Placental epithelial cell (primary cell): ENCODE results near the gene LCP2. TPM values are rescaled to one million over a fixed set of nuclear protein-coding genes. Genes with fewer than 3 reads are reported as not detected.

Experiments
- total RNA-seq: library from RNA; depleted of rRNA; stranded (reverse); fragments of >200 nt; gene quantifications from 2 replicates; pipeline ENCODE4 v1.2.3, GENCODE V29; 2012

Gene LCP2
- not detected in 2 replicates for total RNA-seq

DNA sequence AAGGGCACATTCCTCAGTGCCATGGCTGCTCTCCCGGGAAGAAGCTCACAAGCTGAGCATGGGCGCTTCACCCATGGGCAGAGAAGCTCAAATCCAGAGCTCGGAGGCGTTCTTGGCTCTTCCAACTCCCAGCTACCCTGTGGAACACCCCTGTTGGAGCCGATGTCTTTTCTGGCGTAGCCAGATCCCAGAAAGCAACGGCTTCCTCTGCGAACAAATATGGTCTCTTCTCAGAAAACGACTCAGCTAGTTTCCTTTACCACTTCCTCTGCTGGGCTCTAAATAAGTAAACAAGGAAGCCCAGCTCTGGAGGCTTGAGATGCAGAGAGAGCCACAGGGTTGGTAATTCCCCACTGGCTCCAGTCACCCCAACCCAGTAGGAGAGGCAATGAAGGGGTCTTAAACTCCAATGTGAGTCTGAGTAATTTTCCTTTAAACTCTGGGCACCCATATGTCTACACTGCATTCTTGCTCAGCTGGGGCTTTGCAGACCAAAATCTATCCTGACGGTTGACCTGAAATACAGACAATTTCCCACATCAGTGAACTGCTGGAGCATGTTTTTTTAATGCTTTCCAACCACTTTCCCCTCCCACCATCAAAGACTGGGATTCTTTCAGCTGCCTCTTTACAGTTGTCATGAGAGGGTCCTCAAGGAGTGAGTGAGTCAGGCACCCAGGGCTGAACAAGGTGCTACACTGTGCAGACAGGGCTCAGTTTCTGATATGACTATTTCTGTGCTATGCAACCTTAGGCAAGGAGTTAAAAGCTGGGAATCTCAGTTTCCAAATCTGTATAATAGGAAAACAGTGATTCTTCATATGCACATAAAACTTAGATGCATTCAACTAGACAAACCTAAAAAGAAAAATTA lies at the start of gene LCP2:
TSS of gene LCP2 (minus strand) at position 189 of the 874 bp plus-strand sequence. CDS start at position 23, 166 bp downstream.

DNA sequence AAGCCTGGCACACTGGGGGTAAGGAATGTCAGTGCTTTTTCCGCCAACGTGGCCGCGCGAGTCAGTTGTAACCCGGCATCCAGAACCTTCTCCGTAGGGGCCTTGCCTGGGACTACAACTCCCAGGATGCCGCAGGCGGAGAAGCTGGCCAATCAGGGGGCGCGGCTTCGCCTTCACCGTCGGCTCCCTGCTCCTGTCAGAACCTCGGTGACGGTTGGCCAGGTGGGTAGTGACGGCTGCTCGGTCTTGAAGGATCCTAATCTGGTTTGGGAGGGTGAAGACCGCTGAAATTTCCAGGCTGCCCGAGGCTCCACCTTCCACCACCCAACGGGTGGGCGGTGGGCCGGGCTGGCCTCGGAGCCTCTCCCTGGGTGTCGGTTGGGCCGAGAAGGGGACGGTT lies 64.8 kb downstream of the LCP2 start, which contains the start of gene C5orf58:
TSS of gene C5orf58 (plus strand) at position 200 of the 400 bp plus-strand sequence. CDS start 1,992 bp downstream, outside the sequence.

Other genes with a start within 250 kb of the LCP2 start
- not detected in 2 replicates for gene FOXI1, start 191.9 kb downstream of the LCP2 start, total RNA-seq
- not detected in 2 replicates for gene C5orf58, start 64.8 kb downstream of the LCP2 start, total RNA-seq
- 0.33 and 0.79 TPM in 2 replicates for gene KCNMB1, start 91.6 kb upstream of the LCP2 start, total RNA-seq
- under 0.01 and 0.11 TPM in 2 replicates for gene KCNIP1, start 206.2 kb upstream of the LCP2 start, total RNA-seq